ENCODE results near the gene THSD4.
A peak's percentile ranks its signal among the peaks of the same experiment; 100 is the strongest.

Gene THSD4

DNA sequence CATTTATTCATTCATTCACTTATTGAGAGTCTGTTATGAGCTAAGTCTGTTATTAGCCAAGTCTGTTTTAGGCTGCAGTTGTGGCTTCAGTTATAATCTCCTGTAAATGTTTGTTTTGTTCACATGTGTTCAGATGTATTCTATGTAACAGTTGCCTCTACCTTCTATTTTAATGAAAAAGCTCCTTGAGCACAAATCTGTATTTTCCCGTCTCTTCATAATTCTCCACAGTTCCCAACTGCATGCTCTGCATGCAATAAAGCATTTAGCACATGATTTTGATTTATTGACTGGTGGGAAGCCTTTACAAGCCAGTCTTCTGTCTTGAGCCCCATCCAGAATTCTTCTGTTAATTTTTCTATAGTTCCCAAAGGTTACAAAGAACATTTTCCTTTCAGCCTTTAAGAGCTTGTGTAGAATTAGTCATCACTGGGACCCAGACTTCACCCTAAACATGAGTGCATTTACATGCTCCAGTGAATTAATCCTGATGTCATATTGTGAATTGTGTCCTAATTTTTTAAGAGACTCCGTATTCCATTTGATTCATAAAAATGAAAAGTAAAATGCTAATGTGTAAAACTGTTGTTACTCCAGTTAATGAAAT is 572.7 kb downstream of the THSD4 start:
- no peaks in the 10 kb centered on the region for H3K36me3 ChIP-seq (ENCODE audit: control insufficient read depth in 2 of 2, insufficient read depth in 2 of 2, low read length in 2 of 2)
- peaks cover 9% of the 10 kb centered on the region for H3K4me1 ChIP-seq (ENCODE audit: control insufficient read depth, insufficient read depth, low read length)
- no peak overlapping the region for H3K27ac ChIP-seq (ENCODE audit: low read length)
- no peak overlapping the region for H3K4me3 ChIP-seq (ENCODE audit: low read length in 2 of 2)
- no peaks in the 10 kb centered on the region for H3K9me3 ChIP-seq (ENCODE audit: control insufficient read depth in 2 of 2, low read length in 2 of 2)
- H3K27me3 ChIP-seq (ENCODE audit: control insufficient read depth in 1 of 2, insufficient read depth in 2 of 2, low read length in 2 of 2): no peaks in the 10 kb centered on the region
- H3K9ac ChIP-seq (ENCODE audit: low read length in 2 of 2): no peak overlapping the region

DNA sequence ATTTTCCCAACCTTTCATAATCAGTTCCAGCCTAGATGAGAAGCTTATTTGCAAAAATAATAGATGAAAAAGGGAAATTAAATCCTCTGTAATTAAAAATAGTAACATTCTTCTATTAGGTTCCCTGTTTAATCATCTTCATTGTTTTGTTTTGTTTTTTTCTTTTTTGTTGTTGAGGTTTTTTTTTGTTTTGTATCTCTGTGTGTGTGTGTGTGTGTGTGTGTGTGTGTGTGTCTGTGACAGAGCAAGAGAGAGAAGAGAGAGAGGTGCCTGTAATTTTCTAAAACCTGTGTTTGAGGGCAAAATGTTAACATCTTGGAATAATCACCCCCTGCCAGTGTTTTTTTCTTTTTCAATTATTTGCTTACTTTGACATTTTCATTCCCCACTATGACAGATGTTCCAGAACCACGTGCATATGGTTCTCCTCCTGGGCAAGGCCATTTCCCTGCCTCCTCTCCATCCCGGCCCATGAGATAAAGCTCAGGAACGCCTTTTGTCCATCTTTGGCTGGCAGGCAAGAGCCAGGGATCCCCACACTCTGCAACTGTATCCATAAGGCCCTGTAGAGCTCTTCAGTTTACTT is 573.3 kb downstream of the THSD4 start:
- Histone ChIP-seq H3K4me3 (ENCODE audit: low read length in 2 of 2) (no peak overlapping the region), H3K9me3 (ENCODE audit: control insufficient read depth in 2 of 2, low read length in 2 of 2) (no peaks in the 10 kb centered on the region), H3K9ac (ENCODE audit: low read length in 2 of 2) (no peak overlapping the region), H3K36me3 (ENCODE audit: control insufficient read depth in 2 of 2, insufficient read depth in 2 of 2, low read length in 2 of 2) (no peaks in the 10 kb centered on the region), H3K27ac (ENCODE audit: low read length) (no peak overlapping the region), H3K27me3 (ENCODE audit: control insufficient read depth in 1 of 2, insufficient read depth in 2 of 2, low read length in 2 of 2) (no peaks in the 10 kb centered on the region), H3K4me1 (ENCODE audit: control insufficient read depth, insufficient read depth, low read length) (peaks cover 9% of the 10 kb centered on the region)

DNA sequence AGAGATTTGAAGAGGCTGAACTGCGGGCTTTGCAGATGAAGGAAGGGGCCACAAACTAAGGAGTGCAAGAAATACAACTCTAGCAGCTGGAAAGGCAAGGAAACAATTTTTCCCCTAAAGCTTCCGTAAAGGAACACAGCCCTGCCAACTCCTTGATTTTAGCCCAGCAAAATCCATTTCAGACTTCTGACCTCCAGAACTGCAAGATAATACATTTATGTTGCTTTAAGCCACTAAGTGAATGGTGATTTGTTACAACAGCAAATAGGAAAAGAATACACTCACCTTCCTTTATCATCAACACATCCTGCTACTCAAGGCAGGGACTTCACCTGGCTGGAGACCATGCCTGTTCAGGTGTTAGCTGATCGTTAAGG is 575.8 kb downstream of the THSD4 start:
- Histone ChIP-seq H3K9me3 (ENCODE audit: control insufficient read depth in 2 of 2, low read length in 2 of 2) (no peaks in the 10 kb centered on the region), H3K27me3 (ENCODE audit: control insufficient read depth in 1 of 2, insufficient read depth in 2 of 2, low read length in 2 of 2) (no peaks in the 10 kb centered on the region), H3K9ac (ENCODE audit: low read length in 2 of 2) (no peak overlapping the region), H3K27ac (ENCODE audit: low read length) (peak overlapping the region; percentile 11), H3K4me3 (ENCODE audit: low read length in 2 of 2) (peak overlapping the region; percentile 40 to 48), H3K4me1 (ENCODE audit: control insufficient read depth, insufficient read depth, low read length) (peaks cover 9% of the 10 kb centered on the region), H3K36me3 (ENCODE audit: control insufficient read depth in 2 of 2, insufficient read depth in 2 of 2, low read length in 2 of 2) (no peaks in the 10 kb centered on the region)

DNA sequence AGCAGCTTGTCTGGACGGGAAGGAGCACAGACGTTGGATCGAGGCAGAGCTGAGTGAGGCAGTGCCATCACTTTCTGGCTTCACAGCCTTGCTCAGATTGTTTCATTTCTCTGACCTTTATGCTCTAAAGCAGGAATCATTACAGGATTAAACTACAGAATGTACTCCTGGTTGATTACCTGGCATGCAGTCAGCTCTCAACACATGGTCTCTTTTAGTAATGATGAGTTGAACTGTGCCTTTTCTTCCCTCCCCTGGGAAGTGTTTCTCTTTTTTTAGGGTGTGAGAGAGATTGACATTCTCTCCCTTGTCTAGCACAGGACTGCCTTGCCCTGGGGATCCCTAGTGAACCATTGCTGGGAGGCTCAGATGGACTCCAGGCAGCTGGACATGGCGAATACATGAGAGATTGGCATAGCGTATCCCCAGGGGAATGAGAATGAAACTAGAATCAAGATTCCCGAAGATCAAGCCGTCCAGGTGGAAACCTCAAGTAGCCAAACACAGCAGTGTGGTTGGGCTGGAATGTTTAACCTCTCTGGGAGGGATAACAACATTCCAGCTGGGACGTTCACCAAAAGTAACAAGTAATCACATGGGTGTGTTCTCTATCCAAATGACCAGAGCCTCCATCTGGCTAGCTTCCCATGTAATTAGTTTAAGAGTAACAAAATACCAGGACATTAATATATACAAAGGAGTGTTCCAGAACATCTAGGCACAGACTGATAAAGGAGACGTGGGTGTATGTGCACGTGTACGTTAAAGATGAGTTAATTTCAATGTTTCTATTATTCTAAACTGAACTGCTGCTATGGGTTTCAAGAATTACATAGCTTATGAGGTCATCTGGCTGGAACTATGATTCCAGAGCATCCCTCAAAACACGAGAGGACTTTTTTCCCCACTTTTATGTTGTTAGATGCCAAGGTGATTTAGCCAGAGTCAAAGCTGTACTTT is 576.5 kb downstream of the THSD4 start:
- no peaks in the 10 kb centered on the region for H3K36me3 ChIP-seq (ENCODE audit: control insufficient read depth in 2 of 2, insufficient read depth in 2 of 2, low read length in 2 of 2)
- peak overlapping the region; percentile 11 for H3K27ac ChIP-seq (ENCODE audit: low read length)
- no peaks in the 10 kb centered on the region for H3K27me3 ChIP-seq (ENCODE audit: control insufficient read depth in 1 of 2, insufficient read depth in 2 of 2, low read length in 2 of 2)
- H3K9me3 ChIP-seq (ENCODE audit: control insufficient read depth in 2 of 2, low read length in 2 of 2): no peaks in the 10 kb centered on the region
- peak overlapping the region; percentile 40 to 48 for H3K4me3 ChIP-seq (ENCODE audit: low read length in 2 of 2)
- H3K4me1 ChIP-seq (ENCODE audit: control insufficient read depth, insufficient read depth, low read length): peaks cover 9% of the 10 kb centered on the region
- no peak overlapping the region for H3K9ac ChIP-seq (ENCODE audit: low read length in 2 of 2)

DNA sequence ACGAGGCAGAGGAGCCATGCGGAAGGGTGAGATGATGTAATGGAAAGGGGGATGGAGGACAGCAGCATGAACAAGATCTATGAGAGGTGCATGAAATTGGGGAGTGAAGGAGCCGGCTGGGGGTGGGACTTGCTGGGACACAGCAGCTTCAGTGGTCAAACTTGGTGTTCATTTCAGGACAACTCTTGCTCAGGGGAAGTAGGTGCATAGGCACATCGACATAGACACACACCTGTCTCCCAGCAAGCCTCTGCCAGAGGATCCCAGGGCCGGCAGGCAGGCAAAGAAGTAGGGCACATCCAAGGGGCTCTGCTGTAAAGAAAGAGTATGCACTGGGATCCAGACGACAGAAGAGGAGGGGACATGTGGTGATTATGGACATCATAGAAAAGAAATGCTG is 582.0 kb downstream of the THSD4 start:
- H3K36me3 ChIP-seq (ENCODE audit: control insufficient read depth in 2 of 2, insufficient read depth in 2 of 2, low read length in 2 of 2): no peaks in the 10 kb centered on the region
- no peaks in the 10 kb centered on the region for H3K9me3 ChIP-seq (ENCODE audit: control insufficient read depth in 2 of 2, low read length in 2 of 2)
- peaks cover 4% of the 10 kb centered on the region for H3K4me1 ChIP-seq (ENCODE audit: control insufficient read depth, insufficient read depth, low read length)
- H3K4me3 ChIP-seq (ENCODE audit: low read length in 2 of 2): no peak overlapping the region
- H3K27ac ChIP-seq (ENCODE audit: low read length): no peak overlapping the region
- H3K9ac ChIP-seq (ENCODE audit: low read length in 2 of 2): no peak overlapping the region
- no peaks in the 10 kb centered on the region for H3K27me3 ChIP-seq (ENCODE audit: control insufficient read depth in 1 of 2, insufficient read depth in 2 of 2, low read length in 2 of 2)

DNA sequence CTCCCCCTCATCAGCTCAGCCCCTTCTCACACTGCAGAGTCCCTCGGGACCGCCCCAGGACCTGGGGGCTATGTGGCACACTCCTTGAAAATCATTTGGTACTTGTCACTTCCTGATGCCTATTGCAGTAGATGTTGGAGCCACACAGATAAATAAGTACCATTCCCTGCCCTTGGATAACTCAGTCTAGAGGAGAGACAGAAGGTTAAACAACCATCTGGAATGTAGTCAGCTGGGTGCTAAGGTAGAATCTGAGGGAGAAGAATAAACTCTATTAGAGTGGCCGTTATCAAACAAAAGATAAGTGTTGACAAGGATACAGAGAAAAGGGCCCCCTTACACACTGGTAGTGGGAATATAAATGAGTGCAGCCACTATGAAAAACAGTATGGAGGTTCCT is 582.8 kb downstream of the THSD4 start:
- no peak overlapping the region for H3K4me3 ChIP-seq (ENCODE audit: low read length in 2 of 2)
- H3K4me1 ChIP-seq (ENCODE audit: control insufficient read depth, insufficient read depth, low read length): no peaks in the 10 kb centered on the region
- no peaks in the 10 kb centered on the region for H3K9me3 ChIP-seq (ENCODE audit: control insufficient read depth in 2 of 2, low read length in 2 of 2)
- H3K27me3 ChIP-seq (ENCODE audit: control insufficient read depth in 1 of 2, insufficient read depth in 2 of 2, low read length in 2 of 2): no peaks in the 10 kb centered on the region
- no peak overlapping the region for H3K9ac ChIP-seq (ENCODE audit: low read length in 2 of 2)
- H3K36me3 ChIP-seq (ENCODE audit: control insufficient read depth in 2 of 2, insufficient read depth in 2 of 2, low read length in 2 of 2): no peaks in the 10 kb centered on the region
- H3K27ac ChIP-seq (ENCODE audit: low read length): no peak overlapping the region

DNA sequence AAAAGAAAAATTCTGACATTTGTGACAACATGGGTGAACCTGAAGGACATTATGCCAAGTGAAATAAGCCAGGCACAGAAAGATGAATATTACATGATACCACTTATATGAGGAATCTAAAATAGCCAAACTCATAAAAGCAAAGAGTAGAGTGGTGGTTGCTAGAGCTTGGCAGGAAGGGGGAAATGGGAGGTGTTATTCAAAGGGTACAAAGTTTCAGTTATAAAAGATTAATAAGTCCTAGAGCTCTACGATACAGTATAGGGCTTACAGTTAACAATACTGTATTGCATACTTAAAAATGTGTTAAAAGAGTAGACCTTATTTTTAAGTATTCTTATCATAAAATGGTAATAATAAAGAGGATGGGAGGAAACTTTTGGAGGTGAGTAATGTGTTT is 583.5 kb downstream of the THSD4 start:
- Histone ChIP-seq H3K4me1 (ENCODE audit: control insufficient read depth, insufficient read depth, low read length) (no peaks in the 10 kb centered on the region), H3K27me3 (ENCODE audit: control insufficient read depth in 1 of 2, insufficient read depth in 2 of 2, low read length in 2 of 2) (no peaks in the 10 kb centered on the region), H3K27ac (ENCODE audit: low read length) (no peak overlapping the region), H3K9ac (ENCODE audit: low read length in 2 of 2) (no peak overlapping the region), H3K36me3 (ENCODE audit: control insufficient read depth in 2 of 2, insufficient read depth in 2 of 2, low read length in 2 of 2) (no peaks in the 10 kb centered on the region), H3K9me3 (ENCODE audit: control insufficient read depth in 2 of 2, low read length in 2 of 2) (no peaks in the 10 kb centered on the region), H3K4me3 (ENCODE audit: low read length in 2 of 2) (no peak overlapping the region)

DNA sequence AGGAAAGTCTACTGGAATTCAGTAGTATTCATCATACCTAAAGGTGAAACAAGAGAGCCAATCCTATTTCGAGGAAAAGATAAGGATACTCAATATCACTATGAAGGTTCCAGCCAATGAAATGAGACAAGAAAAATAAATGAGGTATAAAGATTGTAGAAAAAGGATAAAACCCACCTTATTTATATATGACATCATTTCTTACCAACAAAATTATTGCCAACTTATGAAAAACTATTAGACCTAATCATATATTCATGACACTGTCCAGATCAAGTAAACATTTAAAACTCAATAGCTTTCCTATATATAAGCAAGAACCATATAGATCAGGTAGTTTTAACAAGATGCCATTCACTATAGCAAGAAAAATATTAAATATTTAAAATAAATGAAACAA is 584.7 kb downstream of the THSD4 start:
- Histone ChIP-seq H3K36me3 (ENCODE audit: control insufficient read depth in 2 of 2, insufficient read depth in 2 of 2, low read length in 2 of 2) (no peaks in the 10 kb centered on the region), H3K27me3 (ENCODE audit: control insufficient read depth in 1 of 2, insufficient read depth in 2 of 2, low read length in 2 of 2) (no peaks in the 10 kb centered on the region), H3K4me3 (ENCODE audit: low read length in 2 of 2) (no peak overlapping the region), H3K27ac (ENCODE audit: low read length) (no peak overlapping the region), H3K9ac (ENCODE audit: low read length in 2 of 2) (no peak overlapping the region), H3K4me1 (ENCODE audit: control insufficient read depth, insufficient read depth, low read length) (no peaks in the 10 kb centered on the region), H3K9me3 (ENCODE audit: control insufficient read depth in 2 of 2, low read length in 2 of 2) (no peaks in the 10 kb centered on the region)

DNA sequence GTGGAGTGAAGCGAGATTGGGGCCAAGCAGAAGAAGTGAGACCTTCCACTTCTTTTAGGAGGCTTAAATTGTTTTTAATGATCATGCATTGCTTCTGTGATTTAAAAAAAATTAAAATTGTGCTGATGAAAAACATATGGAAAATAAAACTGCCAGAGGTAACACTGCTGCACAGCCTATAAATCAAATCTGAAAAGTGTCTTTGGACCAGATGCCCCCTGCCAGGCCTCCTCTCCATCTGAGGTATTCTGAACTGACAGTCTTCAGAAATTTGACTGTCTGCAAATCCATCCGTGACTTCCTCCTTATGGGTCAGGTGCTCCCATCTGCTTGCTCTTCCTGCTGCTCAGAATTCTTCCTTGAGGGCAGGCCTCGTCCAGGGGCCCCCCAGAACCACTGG is 586.5 kb downstream of the THSD4 start:
- peaks cover under 1% of the 10 kb centered on the region for H3K4me1 ChIP-seq (ENCODE audit: control insufficient read depth, insufficient read depth, low read length)
- no peaks in the 10 kb centered on the region for H3K9me3 ChIP-seq (ENCODE audit: control insufficient read depth in 2 of 2, low read length in 2 of 2)
- H3K9ac ChIP-seq (ENCODE audit: low read length in 2 of 2): no peak overlapping the region
- H3K27ac ChIP-seq (ENCODE audit: low read length): no peak overlapping the region
- H3K27me3 ChIP-seq (ENCODE audit: control insufficient read depth in 1 of 2, insufficient read depth in 2 of 2, low read length in 2 of 2): no peaks in the 10 kb centered on the region
- no peak overlapping the region for H3K4me3 ChIP-seq (ENCODE audit: low read length in 2 of 2)
- no peaks in the 10 kb centered on the region for H3K36me3 ChIP-seq (ENCODE audit: control insufficient read depth in 2 of 2, insufficient read depth in 2 of 2, low read length in 2 of 2)

DNA sequence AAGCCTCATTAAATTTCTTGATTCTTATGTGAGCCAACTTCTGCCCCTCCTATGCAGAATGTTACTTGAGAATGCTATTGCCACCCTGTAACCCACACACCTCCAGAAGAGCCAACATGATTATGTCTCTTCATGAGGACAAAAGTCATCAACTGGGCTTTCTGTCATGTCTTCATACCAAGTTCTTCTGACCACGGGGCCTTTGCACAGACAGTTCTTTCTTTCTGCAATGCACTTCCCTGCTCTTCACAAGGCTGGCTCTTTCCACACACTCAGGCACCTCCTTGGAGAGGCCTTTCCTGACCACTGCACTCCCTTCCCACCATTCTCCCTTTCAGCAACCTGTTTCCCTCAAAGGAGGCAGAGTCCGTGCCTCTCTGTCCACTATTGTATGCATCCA is 587.2 kb downstream of the THSD4 start:
- H3K36me3 ChIP-seq (ENCODE audit: control insufficient read depth in 2 of 2, insufficient read depth in 2 of 2, low read length in 2 of 2): no peaks in the 10 kb centered on the region
- H3K4me3 ChIP-seq (ENCODE audit: low read length in 2 of 2): no peak overlapping the region
- no peaks in the 10 kb centered on the region for H3K27me3 ChIP-seq (ENCODE audit: control insufficient read depth in 1 of 2, insufficient read depth in 2 of 2, low read length in 2 of 2)
- H3K9me3 ChIP-seq (ENCODE audit: control insufficient read depth in 2 of 2, low read length in 2 of 2): no peaks in the 10 kb centered on the region
- no peak overlapping the region for H3K27ac ChIP-seq (ENCODE audit: low read length)
- H3K4me1 ChIP-seq (ENCODE audit: control insufficient read depth, insufficient read depth, low read length): peaks cover 6% of the 10 kb centered on the region
- no peak overlapping the region for H3K9ac ChIP-seq (ENCODE audit: low read length in 2 of 2)

DNA sequence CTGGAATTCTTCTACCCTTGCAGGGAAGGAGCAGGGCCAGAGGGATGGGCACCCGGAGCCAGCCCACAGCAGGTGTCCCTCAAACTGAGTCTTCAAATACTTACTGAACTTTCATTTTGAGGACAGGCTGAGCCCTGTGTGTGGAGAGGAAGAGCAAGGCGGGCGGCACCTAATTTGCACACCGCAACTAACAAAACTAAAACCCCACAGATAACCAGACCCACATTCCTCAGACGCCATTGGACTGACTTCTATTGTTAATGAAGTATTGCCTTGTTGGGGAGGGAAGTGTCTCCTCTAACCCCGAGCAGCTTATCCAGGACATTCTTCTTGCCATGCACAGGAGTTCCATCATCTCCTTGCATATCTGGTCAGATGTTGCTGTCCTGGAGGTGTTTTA is 589.9 kb downstream of the THSD4 start:
- Histone ChIP-seq H3K4me1 (ENCODE audit: control insufficient read depth, insufficient read depth, low read length) (peaks cover 26% of the 10 kb centered on the region), H3K27me3 (ENCODE audit: control insufficient read depth in 1 of 2, insufficient read depth in 2 of 2, low read length in 2 of 2) (no peaks in the 10 kb centered on the region), H3K4me3 (ENCODE audit: low read length in 2 of 2) (no peak overlapping the region), H3K9ac (ENCODE audit: low read length in 2 of 2) (no peak overlapping the region), H3K36me3 (ENCODE audit: control insufficient read depth in 2 of 2, insufficient read depth in 2 of 2, low read length in 2 of 2) (no peaks in the 10 kb centered on the region), H3K9me3 (ENCODE audit: control insufficient read depth in 2 of 2, low read length in 2 of 2) (no peaks in the 10 kb centered on the region), H3K27ac (ENCODE audit: low read length) (no peak overlapping the region)

Data from stomach smooth muscle (tissue), 2 donors.